Right atrium auricular region (tissue), 2 donors: ENCODE measurements around the gene LYSMD3. TPM values are rescaled to one million over a fixed set of nuclear protein-coding genes. Genes with fewer than 3 reads are reported as not detected.

ENCODE experiments used
- DNase-seq: peaks from one replicate; pipeline ENCODE4 v3.0.0-alpha.2; 2019; ENCODE audit warnings: low spot score
- H3K27ac ChIP-seq, 2 donors: fragments of 200-600 bp; sonication (generic); 1 replicate in 1 of 2; 2 replicates in 1 of 2; pipeline ENCODE4 v1.5.1; 2016 to 2019
- H3K27me3 ChIP-seq, 2 donors: fragments of 200-600 bp; sonication (generic); one replicate each; pipeline versions ENCODE4 v1.5.1 to v1.6.0; 2017 to 2019
- H3K36me3 ChIP-seq: fragments of 200-600 bp; sonication (generic); one replicate; pipeline ENCODE4 v1.5.1; 2016
- H3K4me1 ChIP-seq, 2 donors: fragments of 200-600 bp; sonication (generic); one replicate each; pipeline versions ENCODE4 v1.5.1 to v1.6.0; 2017 to 2019
- H3K4me3 ChIP-seq, 2 donors: fragments of 200-600 bp; sonication (generic); 1 replicate in 1 of 2; 2 replicates in 1 of 2; pipeline ENCODE4 v1.5.1; 2017 to 2019; ENCODE audit warnings: mild to moderate bottlenecking in 1 of 2, moderate library complexity in 1 of 2
- H3K9me3 ChIP-seq, 2 donors: fragments of 200-600 bp; sonication (generic); one replicate each; pipeline ENCODE4 v1.5.1; 2019
- total RNA-seq, 2 donors: library from RNA; depleted of rRNA; stranded (reverse); fragments of >200 nt; gene quantifications; one replicate each; pipeline ENCODE4 v1.1.0, GENCODE V29; 2016
- TF ChIP-seq, protein P1 (sequence below), 2 donors: fragments of 200-600 bp; sonication (generic); IDR thresholded peaks; one replicate each; pipeline ENCODE4 v1.5.1; 2019; ENCODE audit warnings: antibody characterized with exemption in 2 of 2

LYSMD3 gene
- total RNA-seq, 2 donors from 2014 or later: 18.2 to 18.5 TPM

DNA sequence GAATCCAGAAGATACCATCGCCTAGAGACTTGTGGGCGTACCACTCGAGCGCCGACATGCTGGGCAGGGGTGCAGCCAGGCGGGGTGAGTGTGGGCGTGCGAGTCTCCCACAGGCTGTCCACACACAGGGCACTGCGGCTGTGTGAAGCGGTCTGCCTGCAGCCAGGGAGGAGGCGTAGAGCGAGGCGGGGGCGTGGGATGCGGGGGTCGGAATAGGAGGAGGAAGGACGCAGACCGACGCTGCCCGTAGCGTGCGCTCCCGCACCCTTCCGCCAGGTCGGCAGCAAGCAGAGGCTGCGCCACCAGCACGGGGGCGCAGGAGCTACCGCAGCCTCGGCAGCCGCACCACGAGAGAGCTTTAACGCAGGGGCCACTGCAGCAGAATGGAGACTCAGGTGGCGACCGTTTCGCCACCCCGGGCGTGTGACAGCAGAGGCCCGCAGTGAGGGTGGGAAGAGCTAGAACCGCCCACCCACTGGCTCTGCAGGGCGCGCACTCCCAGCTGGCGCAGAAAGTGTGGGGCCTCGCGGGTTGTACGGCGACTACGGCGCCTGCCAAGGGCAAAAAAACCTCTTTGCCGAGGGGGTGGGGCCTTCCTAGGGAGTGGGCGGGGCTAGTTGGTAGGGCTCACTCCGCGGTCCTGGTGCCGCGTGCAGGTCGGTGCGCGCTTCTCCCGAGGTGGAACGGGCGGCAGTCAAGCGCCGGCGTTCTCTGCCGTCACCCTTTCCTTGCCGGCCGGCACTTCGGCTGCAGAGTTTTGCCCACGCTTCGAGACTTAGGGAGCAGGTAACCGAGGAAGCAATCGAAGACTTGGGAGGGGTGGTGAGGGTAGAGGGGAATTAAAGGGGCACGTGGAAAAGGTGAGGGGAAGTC, 54.9 kb downstream of the LYSMD3 start, which contains the start of the genes MBLAC2 and POLR3G:
MBLAC2 (minus strand) TSS at position 537 of the 873 bp plus-strand sequence; CDS start at position 58, 479 bp downstream.
POLR3G (plus strand) TSS at position 630 of the 873 bp plus-strand sequence. CDS start 10,704 bp downstream, outside the sequence.
- TF ChIP-seq, protein P1, sequence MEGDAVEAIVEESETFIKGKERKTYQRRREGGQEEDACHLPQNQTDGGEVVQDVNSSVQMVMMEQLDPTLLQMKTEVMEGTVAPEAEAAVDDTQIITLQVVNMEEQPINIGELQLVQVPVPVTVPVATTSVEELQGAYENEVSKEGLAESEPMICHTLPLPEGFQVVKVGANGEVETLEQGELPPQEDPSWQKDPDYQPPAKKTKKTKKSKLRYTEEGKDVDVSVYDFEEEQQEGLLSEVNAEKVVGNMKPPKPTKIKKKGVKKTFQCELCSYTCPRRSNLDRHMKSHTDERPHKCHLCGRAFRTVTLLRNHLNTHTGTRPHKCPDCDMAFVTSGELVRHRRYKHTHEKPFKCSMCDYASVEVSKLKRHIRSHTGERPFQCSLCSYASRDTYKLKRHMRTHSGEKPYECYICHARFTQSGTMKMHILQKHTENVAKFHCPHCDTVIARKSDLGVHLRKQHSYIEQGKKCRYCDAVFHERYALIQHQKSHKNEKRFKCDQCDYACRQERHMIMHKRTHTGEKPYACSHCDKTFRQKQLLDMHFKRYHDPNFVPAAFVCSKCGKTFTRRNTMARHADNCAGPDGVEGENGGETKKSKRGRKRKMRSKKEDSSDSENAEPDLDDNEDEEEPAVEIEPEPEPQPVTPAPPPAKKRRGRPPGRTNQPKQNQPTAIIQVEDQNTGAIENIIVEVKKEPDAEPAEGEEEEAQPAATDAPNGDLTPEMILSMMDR (IDR thresholded peaks at IDR 0.05): peak in 1 of 2 donors; percentile 64
- H3K9me3 ChIP-seq: no peaks in the 10 kb centered on the region
- no peaks in the 10 kb centered on the region for H3K27me3 ChIP-seq
- H3K4me3 ChIP-seq: peak within 1 kb of the TSS; percentile 77 to 90
- peak within 1 kb of the TSS; percentile 82 to 83 for H3K27ac ChIP-seq
- peak; percentile 90 for DNase-seq
- H3K36me3 ChIP-seq: no peaks in the 10 kb centered on the region
- H3K4me1 ChIP-seq: peaks cover 0 to 9% of the 10 kb centered on the region in 2 donors

- H3K4me1 ChIP-seq: peaks cover 0 to 9% of the 10 kb centered on the region in 2 donors
- peak; percentile 61 for DNase-seq
- H3K36me3 ChIP-seq: no peaks in the 10 kb centered on the region
- H3K9me3 ChIP-seq: no peaks in the 10 kb centered on the region
- H3K27ac ChIP-seq: peak overlapping the region; percentile 82 to 83
- no peaks in the 10 kb centered on the region for H3K27me3 ChIP-seq
- TF ChIP-seq, protein P1 (IDR thresholded peaks at IDR 0.05): no peak
- peak overlapping the region; percentile 77 to 90 for H3K4me3 ChIP-seq
Observed at GRCh38 chr5:90473396-90474234, 55.8 kb downstream of the LYSMD3 start.

- no peak for DNase-seq
- Histone ChIP-seq H3K4me3 (peak overlapping the region; percentile 77 to 90), H3K9me3 (no peaks in the 10 kb centered on the region), H3K27ac (no peak overlapping the region), H3K36me3 (no peaks in the 10 kb centered on the region), H3K4me1 (peaks cover 0 to 9% of the 10 kb centered on the region in 2 donors), H3K27me3 (no peaks in the 10 kb centered on the region)
- TF ChIP-seq, protein P1 (IDR thresholded peaks at IDR 0.05): no peak
Observed at GRCh38 chr5:90472783-90473395, 56.5 kb downstream of the LYSMD3 start.

Other genes starting within 250 kb of the LYSMD3 start
- gene CETN3, start 119.8 kb downstream of the LYSMD3 start, total RNA-seq: 10 to 100 TPM in 1 of 2 donors, 1 to 10 TPM in 1; 5.9 to 14.2 TPM
- gene MBLAC2, start 54.8 kb downstream of the LYSMD3 start, total RNA-seq: 1 to 10 TPM; 1.9 to 3.3 TPM
- gene POLR3G, start 54.7 kb downstream of the LYSMD3 start, total RNA-seq: 1 to 10 TPM in 1 of 2 donors, under 1 TPM in 1; 0.85 to 1.6 TPM
- 1 to 10 TPM; 1.4 to 1.8 TPM for gene ADGRV1, start 29.2 kb upstream of the LYSMD3 start, total RNA-seq